Tongue (tissue), 2 donors: ENCODE measurements around the gene GPR12. TPM values are rescaled to one million over a fixed set of nuclear protein-coding genes. Genes with fewer than 3 reads are reported as not detected.

Experiments
- DNase-seq: peaks from one replicate; pipeline ENCODE4 v3.0.0-alpha.2; 2015
- total RNA-seq: library from RNA; depleted of rRNA; stranded (reverse); fragments of >200 nt; gene quantifications from one replicate; pipeline ENCODE4 v1.2.3, GENCODE V29; 2014

The GPR12 gene, protein sequence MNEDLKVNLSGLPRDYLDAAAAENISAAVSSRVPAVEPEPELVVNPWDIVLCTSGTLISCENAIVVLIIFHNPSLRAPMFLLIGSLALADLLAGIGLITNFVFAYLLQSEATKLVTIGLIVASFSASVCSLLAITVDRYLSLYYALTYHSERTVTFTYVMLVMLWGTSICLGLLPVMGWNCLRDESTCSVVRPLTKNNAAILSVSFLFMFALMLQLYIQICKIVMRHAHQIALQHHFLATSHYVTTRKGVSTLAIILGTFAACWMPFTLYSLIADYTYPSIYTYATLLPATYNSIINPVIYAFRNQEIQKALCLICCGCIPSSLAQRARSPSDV
- total RNA-seq, result 0.10 TPM

DNA sequence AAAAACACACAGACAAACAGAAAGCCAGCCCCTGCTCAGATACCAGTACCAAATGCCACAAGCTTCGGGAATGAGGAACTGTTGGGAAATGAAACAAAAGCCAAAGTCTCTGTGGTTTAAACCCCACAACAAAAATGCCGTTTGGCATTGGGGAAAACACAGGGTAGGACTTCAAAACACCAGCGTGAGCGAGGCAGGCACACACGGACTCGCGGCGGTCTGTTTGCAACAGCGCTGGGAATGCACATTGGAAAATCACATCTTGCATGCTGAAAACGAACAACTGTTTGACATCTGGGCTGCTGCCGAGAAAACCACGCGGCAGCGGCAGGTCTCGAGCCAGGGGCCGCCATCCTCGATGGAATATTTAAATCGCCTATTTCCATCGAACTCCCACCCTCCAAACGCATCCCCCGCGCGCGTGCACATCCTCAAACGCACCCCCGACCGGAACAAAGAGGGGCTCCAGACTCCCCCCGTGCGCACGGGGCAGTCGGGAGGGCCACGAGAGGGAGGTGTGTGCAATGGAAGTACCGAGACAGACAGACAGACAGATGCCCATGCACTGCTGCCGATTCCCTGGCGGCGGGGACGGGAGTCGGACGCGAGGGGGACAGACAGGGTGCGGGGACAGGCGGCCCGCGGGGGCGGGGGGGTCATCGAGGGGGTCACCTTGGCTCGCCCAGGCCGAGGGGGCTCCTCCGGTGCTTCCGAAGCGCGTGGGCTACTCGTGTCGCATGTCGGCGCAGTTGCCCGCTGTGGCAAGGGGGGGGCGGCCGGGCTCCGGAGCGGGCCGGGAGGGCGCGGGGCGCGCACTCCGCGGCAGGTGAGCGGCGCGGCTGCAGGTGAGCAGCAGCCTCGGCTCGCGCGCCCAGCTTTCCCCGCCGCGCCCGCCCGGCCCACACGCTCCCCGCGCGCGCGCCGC lies at the start of gene GPR12:
Gene GPR12, minus strand, starts transcription at position 880 of the 925 bp plus-strand sequence. CDS start 959 bp downstream, outside the sequence.
- peak; percentile 57 for DNase-seq

DNA sequence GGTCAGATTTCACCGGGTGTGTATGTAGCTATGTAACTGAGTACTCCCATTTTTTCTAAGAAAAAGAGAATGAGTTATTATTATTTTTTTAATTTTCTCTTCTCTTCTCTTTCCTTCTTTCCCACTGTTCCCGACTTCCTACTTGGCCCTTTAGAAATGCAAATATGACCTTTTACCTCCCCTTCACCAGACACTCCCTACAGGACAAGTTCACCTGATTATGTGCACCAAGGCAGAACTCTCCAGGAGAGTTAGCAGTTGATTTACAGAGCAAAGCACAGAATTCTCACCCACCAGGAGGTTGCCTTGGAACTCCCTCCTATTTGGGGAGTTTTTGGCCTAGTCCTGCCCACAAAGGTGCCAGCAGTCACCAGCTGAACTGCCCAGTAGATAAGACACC lies 49.5 kb upstream of the GPR12 start:
- no peak for DNase-seq

DNA sequence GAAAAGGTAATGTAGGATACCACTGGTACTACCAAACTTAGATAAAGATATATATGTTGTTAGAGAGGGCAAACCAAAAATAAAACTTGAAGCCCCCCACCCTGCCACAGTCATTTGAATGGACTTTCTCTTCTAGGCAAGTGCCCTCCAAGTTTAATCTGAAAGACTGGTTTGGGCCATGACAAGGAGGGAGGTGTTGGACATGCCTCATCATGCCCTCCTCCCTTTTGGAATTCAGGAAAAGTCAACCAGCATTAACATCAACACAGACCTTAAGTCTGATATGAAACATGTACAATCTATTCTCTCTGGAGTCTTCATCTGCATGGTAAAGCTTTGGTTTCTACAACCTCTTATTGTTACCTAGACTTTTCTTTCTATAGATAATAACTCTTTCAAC lies 46.3 kb upstream of the GPR12 start:
- DNase-seq, result no peak

DNA sequence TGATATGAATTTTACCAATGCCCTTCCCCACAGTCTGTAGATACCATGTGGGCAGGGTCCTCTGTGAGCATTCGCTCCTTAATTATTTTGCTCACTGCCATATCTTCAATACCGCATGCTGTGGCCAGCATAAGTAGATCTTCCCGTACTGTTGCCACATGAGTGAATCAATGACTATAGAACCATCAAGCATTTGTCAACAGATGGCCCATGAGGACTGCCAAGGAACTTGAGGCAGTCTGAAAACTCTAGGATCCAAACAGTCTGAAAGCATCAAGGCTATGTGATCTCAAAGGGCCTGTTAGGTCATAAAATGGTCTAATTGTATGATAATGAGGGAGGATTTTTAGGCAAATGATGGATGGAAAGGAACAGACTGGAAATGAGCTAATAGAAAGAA lies 27.4 kb upstream of the GPR12 start:
- DNase-seq, result no peak

DNA sequence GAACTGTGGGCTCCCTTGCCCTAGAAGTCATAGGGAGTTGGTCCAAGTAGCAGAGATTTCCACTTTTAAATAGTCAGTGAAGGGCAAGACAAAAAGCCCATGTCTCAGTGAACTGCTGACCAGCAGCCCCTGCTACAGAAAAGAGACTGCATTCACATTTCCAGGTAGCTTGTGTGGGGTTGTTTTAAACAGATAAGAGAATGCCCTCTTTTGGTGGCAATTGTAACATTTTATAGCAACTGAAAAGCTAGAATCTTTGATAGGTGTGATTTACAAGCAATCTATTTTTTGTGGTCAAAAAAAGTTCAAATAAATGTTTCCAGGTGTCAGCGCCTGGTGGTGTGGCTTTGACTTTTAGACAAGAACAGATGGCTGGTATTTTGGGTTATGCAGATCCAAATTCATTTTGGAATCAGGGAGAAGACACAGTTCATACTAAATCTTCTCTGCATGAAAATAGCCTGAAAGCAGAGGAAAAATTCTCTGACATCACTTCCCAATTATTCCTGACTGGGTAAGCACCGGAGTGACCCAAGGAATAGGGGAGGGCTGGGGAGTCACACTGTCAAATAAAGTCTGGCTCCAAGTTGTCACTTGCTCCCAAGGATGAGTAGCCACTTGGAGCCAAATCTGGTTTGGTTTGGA lies 26.2 kb upstream of the GPR12 start:
- no peak for DNase-seq

GRCh38 chr13:26785838-26786630 lies 25.4 kb upstream of the GPR12 start:
- peak; percentile 19 for DNase-seq

GRCh38 chr13:26784704-26785639 lies 24.4 kb upstream of the GPR12 start:
- no peak for DNase-seq

DNA sequence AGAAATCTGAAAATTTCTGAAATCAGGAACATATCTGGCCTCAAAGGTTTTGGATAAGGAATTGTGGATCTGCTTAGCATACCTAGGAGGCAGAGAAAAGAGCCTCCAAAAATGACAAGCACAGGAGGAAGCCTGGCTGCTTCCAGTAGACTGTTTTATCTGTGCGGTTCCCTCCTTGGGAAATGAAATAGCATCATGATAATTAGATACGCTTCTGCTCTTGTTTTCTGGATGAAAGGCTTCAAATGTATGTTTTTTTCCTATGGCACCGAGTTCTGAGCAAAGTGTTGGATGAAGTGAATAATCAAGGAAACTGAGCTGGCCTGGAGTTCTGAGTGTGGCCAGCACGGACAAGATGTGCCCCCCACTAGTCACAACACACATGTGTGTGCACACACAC lies 19.8 kb upstream of the GPR12 start:
- no peak for DNase-seq

DNA sequence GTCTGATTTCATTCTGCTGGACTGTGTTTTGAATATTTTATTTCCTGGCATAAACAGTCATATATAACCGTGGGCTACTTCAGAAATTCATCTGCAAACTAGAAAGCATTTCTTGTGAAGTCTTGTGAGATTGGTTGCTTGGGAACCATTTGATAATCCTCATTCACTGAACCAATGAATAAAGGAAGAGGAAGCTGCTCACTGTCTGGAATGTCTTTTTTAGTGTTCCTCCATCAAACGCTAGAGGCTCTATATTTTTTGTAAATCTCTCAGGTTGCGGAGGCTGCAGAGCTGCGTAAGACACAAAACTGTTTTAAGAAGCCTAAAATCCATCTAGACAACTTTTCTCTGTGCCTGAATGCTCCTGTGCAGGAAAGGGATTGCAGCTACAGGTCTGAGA lies 18.7 kb upstream of the GPR12 start:
- DNase-seq, result no peak

GRCh38 chr13:26772531-26772930 lies 11.9 kb upstream of the GPR12 start:
- DNase-seq, result no peak

DNA sequence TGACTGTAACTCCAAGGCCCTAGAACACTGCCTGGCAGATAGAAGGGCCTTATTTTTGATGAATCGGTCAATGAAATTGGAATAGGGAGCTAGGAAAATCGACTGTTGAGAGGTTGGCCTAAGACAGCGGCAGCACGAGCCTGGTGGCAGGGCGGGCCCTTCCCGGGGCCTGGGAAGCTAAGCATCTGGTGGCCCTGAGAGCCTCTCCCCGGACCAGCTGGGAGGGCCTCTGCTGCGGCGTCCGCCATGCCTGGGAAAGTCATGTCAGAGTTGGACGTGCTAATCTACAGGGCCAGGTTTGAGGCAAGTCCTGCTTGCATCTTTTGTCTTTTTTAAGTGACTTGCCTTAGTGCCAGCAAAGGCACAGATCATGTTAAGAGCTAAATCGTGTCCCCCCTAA lies 11.2 kb upstream of the GPR12 start:
- no peak for DNase-seq

DNA sequence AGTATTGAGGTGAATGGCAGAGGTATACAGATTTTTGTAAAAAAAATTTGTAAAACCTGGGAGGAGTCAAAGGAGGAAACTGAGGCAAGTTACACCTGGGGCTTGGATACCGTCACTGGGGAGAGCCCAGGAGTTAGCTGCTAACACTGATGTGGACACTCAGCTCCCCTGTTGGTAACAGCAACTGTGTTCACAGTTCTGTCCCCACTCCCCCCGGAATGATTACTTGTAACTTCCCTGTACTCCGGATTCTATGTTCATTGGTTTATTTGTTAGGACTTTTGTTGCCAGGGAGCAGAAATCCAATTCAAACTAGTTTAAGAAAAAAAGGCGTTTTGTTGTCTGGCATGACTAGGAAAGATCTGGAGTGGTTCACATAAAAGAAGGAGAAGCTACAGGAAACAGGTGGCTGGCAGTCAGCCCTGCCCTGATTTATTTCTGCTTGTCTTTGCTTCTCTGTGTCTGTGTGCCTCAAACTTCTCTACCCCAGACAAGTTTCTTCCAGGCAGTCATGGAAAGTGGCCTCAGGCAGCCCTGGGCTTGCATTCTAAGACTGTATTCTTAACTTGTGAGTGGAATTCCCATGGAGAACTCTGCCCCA lies 2.3 kb upstream of the GPR12 start:
- DNase-seq, result peak; percentile 71

DNA sequence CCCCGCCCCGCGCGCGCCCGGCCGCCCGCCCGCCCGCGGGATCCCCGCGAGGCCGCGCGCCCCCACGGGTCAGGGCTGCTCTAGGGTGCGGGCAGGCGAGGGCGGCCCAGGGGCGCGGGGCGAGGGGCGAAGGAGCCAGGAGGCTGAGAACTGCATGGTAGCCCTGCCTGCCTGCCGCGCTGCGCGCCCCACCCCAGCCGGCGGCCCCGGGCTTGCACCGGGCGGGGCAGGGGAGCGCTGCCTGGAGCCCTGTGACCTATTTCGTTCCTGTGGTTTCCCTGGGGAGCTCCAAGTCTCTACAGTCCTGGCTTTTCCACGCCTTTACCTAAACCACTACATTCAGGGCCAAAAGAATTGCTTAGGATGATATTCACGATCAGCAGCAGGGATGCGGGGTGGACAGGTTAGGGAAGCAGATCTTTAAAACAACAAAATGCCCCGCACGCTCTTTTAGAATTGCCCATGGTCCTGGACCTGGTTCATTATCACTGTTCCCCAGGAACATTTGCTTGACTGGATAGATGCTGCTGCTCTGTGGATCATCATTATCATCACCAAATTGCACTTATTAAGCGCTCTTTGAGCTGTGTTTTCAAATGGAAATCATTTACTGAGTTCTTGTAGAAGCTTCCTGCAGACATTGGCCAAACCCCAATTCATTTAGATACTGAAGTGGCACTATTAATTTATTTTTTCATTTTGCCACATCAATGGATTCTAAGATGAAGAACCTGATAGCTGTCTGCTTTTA lies 421 bp upstream of the GPR12 start:
- no peak for DNase-seq

DNA sequence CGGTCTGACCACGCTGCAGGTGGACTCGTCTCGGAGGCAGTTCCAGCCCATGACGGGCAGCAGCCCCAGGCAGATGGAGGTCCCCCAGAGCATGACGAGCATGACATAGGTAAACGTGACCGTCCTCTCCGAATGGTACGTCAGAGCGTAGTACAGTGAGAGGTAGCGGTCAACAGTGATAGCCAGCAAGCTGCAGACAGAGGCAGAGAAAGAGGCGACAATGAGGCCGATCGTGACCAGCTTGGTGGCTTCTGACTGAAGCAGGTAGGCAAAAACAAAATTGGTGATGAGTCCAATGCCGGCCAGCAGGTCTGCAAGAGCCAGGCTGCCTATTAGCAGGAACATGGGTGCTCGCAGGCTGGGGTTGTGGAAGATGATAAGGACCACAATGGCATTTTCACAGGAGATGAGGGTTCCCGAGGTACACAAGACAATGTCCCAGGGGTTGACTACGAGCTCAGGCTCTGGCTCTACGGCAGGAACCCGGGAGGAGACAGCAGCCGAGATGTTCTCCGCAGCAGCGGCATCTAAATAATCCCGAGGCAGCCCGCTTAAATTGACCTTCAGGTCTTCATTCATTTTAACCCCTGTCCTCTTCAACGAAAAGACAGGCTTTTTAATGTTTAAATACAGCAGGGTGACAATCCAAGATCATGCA lies 1.2 kb downstream of the GPR12 start:
- DNase-seq, result no peak

- DNase-seq, result no peak
Measured at GRCh38 chr13:26758496-26759157, 2.0 kb downstream of the GPR12 start.

GRCh38 chr13:26756961-26757360 lies 3.6 kb downstream of the GPR12 start:
- DNase-seq, result no peak

DNA sequence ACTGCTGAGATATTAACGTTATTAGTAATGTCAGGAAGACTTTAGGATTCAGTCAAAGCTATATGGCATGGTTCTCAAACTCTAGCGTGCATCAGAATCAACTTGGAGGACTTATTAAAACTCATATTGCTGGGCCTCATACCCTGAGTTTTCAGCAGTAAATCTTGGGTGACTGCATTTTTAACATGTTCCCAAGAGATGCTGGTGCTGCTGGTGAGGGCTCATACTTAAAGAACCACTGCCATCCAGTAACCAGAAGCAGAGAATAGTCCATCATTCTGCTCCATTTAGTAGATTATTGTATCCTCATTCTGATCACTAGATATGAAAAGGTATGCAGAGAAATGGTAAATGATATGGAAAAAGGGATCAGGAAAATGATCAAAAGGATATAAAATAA lies 7.9 kb downstream of the GPR12 start:
- no peak for DNase-seq

GRCh38 chr13:26749905-26750304 lies 10.7 kb downstream of the GPR12 start:
- no peak for DNase-seq

- DNase-seq, result no peak
Measured at GRCh38 chr13:26749285-26749684, 11.3 kb downstream of the GPR12 start.
